Upper lobe of left lung (tissue), 6 donors: ENCODE data around the gene PDE1C. TPM values are rescaled to one million over a fixed set of nuclear protein-coding genes. Genes with fewer than 3 reads are reported as not detected.

Experiments used
- ATAC-seq, 2 donors: fragments of 200-7000 bp; cut with Tn5 transposase; one replicate each; pipeline ENCODE4 v1.9.1; 2022; ENCODE audit warnings: mild to moderate bottlenecking in 2 of 2, moderate library complexity in 2 of 2; ENCODE audit not compliant: low FRiP score in 2 of 2
- DNase-seq, 2 donors: peaks; one replicate each; pipeline ENCODE4 v3.0.0-alpha.2; 2019 to 2020
- H3K27ac ChIP-seq, 4 donors: fragments of 200-600 bp; sonication (generic); one replicate each; pipeline ENCODE4 v1.5.1; 2016 to 2019
- H3K27me3 ChIP-seq, 4 donors: fragments of 200-600 bp; sonication (generic); one replicate each; pipeline ENCODE4 v1.5.1; 2017 to 2019
- H3K36me3 ChIP-seq, 4 donors: fragments of 200-600 bp; sonication (generic); one replicate each; pipeline ENCODE4 v1.5.1; 2016 to 2019
- H3K4me1 ChIP-seq, 4 donors: fragments of 200-600 bp; sonication (generic); one replicate each; pipeline ENCODE4 v1.5.1; 2018 to 2019
- H3K4me3 ChIP-seq, 4 donors: fragments of 200-600 bp; sonication (generic); one replicate each; pipeline ENCODE4 v1.5.1; 2017 to 2019; ENCODE audit warnings: mild to moderate bottlenecking in 2 of 4, moderate library complexity in 1 of 4
- H3K9me3 ChIP-seq, 4 donors: fragments of 200-600 bp; sonication (generic); one replicate each; pipeline ENCODE4 v1.5.1; 2018 to 2019
- EP300 ChIP-seq, 4 donors: sonication (generic); formaldehyde crosslinking; IDR thresholded peaks; one replicate each; pipeline ENCODE4 v1.5.1; 2017; ENCODE audit warnings: antibody characterized with exemption in 4 of 4, control low read depth in 2 of 4
- POLR2A ChIP-seq, 4 donors: fragments of 450-650 bp; IDR thresholded peaks; one replicate each; pipeline ENCODE4 v1.5.1; 2016 to 2017; ENCODE audit warnings: antibody characterized with exemption in 4 of 4, mild to moderate bottlenecking in 2 of 4
- POLR2AphosphoS5 ChIP-seq, 2 donors: sonication (generic); formaldehyde crosslinking; IDR thresholded peaks; one replicate each; pipeline ENCODE4 v1.5.1; 2017; ENCODE audit warnings: antibody characterized with exemption in 2 of 2
- WGBS, 2 donors: methylation state at CpG; one replicate each; pipeline ENCODE4 v1.1.5; 2017 to 2018; 5-methylcytosine and 5-hydroxymethylcytosine counted together
- total RNA-seq, 6 donors: library from RNA; depleted of rRNA in 4 of 6; stranded (reverse); fragments of >200 nt in 4 of 6; gene quantifications; one replicate each; pipeline versions ENCODE4 v1.1.0 to v1.2.1, GENCODE V29; 2016 to 2021
- TF ChIP-seq, protein P1 (sequence below), 6 experiments: fragments of 450-650 bp in 4 of 6; fragments of 200-600 bp in 2 of 6; sonication (generic) in 2 of 6; IDR thresholded peaks; one replicate each; pipeline ENCODE4 v1.5.1; 2016 to 2019; ENCODE audit warnings: antibody characterized with exemption in 6 of 6
- donor health status: DM: no; HTN: no; CAD: no; lungs with moderate emphysema.
- donor health status: DM: no; HTN: yes; CAD: no; lungs with severe emphysema.

The PDE1C gene
- total RNA-seq, 6 donors from 2014 or later: 5.6 to 38.8 (median 11.3) TPM

DNA sequence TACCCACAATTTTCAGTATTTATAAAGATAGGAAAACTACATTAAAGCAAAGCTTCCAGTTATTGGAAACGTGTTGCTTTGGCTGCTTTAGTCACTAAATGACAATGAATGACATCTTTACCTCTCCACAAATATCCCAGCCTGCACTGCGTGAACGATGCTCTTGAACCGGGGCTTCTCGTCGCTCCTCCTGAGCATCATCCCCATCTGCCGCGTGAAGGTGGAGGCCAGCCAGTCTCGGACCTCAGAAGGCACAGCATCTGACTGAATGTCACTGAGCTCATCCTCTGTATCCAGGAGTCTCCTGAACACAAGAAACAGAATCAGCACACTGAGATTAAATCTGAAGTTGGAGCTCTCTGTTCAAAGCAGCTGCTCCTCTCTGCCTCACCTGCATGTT is 191.3 kb downstream of the PDE1C start:
- Histone ChIP-seq H3K27me3 (no peaks in the 10 kb centered on the region), H3K27ac (no peak overlapping the region), H3K4me3 (no peak overlapping the region), H3K9me3 (no peaks in the 10 kb centered on the region), H3K36me3 (no peaks in the 10 kb centered on the region), H3K4me1 (peaks cover 14 to 27% (median 17%) of the 10 kb centered on the region in 4 donors)
- no peak for DNase-seq
- no peak for ATAC-seq
- WGBS, 2 donors: 84 to 91% methylated on average over 8 to 9 of the region's 9 CpGs
- TF ChIP-seq, protein P1, sequence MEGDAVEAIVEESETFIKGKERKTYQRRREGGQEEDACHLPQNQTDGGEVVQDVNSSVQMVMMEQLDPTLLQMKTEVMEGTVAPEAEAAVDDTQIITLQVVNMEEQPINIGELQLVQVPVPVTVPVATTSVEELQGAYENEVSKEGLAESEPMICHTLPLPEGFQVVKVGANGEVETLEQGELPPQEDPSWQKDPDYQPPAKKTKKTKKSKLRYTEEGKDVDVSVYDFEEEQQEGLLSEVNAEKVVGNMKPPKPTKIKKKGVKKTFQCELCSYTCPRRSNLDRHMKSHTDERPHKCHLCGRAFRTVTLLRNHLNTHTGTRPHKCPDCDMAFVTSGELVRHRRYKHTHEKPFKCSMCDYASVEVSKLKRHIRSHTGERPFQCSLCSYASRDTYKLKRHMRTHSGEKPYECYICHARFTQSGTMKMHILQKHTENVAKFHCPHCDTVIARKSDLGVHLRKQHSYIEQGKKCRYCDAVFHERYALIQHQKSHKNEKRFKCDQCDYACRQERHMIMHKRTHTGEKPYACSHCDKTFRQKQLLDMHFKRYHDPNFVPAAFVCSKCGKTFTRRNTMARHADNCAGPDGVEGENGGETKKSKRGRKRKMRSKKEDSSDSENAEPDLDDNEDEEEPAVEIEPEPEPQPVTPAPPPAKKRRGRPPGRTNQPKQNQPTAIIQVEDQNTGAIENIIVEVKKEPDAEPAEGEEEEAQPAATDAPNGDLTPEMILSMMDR (IDR thresholded peaks at IDR 0.05): no peak
- no peak for TF ChIP-seq POLR2A (IDR thresholded peaks at IDR 0.05)
- no peak for TF ChIP-seq POLR2AphosphoS5 (IDR thresholded peaks at IDR 0.05)
- TF ChIP-seq EP300 (IDR thresholded peaks at IDR 0.05): no peak

DNA sequence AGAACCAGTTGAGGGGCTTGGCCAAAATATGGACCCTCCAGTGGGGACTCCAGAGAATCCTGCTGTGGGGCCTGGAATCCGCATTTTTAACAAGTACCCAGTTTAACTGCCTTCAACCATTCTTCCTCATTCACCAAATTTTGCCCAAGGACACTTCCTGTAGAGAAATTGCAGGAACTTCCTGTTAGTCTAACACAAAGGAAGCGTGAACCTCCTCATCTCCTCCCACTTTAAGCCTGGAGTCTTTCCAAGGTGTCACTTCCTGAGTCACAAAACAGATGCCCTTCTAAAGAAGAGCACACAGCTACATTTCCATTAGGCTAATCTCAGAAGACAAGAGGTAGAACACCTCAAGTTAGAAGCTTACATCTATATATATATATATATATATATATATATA is 194.8 kb downstream of the PDE1C start:
- H3K4me1 ChIP-seq: peaks cover 0 to 11% (median 8%) of the 10 kb centered on the region in 4 donors
- no peak overlapping the region for H3K4me3 ChIP-seq
- TF ChIP-seq EP300 (IDR thresholded peaks at IDR 0.05): no peak
- no peaks in the 10 kb centered on the region for H3K9me3 ChIP-seq
- DNase-seq (no peak), ATAC-seq (peak in 1 of 2 donors; percentile 46)
- 29% methylated on average over 2 of the region's 2 CpGs for WGBS, 2 donors
- no peaks in the 10 kb centered on the region for H3K27me3 ChIP-seq
- no peaks in the 10 kb centered on the region for H3K36me3 ChIP-seq
- H3K27ac ChIP-seq: peak overlapping the region in 3 of 4 donors; percentile 59 to 77 (median 70)

DNA sequence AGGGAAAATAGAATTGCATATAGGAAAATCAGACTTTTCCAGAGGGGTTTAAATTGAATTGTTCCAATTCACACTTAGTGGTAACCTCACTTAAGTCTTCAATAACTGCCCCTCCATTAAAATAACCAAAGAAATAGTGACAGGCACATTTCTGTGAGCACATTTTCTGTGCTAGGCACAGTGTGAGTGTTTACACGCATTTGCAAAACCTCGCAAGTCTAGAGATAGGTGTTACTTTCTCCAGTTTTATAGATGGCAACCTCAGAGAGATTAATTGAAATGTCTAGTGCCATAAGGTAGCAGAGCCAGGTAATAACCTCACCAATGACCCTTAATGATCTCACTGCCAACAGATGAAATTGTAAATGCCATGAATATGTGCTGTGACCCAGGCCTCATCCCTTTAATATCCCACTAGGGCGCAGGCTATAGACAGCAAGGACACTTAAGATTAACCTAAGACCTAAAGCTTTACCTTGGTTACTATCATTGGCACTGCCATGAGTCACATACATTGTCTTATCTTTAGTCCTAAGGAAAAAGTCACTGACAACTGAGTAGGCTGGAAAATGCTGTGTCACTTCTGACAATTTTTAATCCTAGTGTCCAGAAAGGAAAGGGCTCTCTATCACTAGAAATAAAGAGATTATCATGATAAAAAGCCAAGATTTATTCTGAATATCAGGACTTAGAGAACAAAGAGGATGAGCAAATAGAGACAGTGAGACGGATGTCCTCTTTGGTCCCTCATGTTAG is 195.4 kb downstream of the PDE1C start:
- ATAC-seq (no peak), DNase-seq (no peak)
- no peaks in the 10 kb centered on the region for H3K36me3 ChIP-seq
- TF ChIP-seq POLR2A (IDR thresholded peaks at IDR 0.05) (no peak), POLR2AphosphoS5 (IDR thresholded peaks at IDR 0.05) (no peak), EP300 (IDR thresholded peaks at IDR 0.05) (no peak)
- TF ChIP-seq, protein P1 (IDR thresholded peaks at IDR 0.05): no peak
- H3K27me3 ChIP-seq: no peaks in the 10 kb centered on the region
- no peaks in the 10 kb centered on the region for H3K9me3 ChIP-seq
- peaks cover 0 to 11% (median 8%) of the 10 kb centered on the region in 4 donors for H3K4me1 ChIP-seq
- H3K4me3 ChIP-seq: no peak overlapping the region
- 89 to 91% methylated on average over 4 of the region's 4 CpGs for WGBS, 2 donors
- H3K27ac ChIP-seq: peak overlapping the region in 3 of 4 donors; percentile 59 to 77 (median 70)

DNA sequence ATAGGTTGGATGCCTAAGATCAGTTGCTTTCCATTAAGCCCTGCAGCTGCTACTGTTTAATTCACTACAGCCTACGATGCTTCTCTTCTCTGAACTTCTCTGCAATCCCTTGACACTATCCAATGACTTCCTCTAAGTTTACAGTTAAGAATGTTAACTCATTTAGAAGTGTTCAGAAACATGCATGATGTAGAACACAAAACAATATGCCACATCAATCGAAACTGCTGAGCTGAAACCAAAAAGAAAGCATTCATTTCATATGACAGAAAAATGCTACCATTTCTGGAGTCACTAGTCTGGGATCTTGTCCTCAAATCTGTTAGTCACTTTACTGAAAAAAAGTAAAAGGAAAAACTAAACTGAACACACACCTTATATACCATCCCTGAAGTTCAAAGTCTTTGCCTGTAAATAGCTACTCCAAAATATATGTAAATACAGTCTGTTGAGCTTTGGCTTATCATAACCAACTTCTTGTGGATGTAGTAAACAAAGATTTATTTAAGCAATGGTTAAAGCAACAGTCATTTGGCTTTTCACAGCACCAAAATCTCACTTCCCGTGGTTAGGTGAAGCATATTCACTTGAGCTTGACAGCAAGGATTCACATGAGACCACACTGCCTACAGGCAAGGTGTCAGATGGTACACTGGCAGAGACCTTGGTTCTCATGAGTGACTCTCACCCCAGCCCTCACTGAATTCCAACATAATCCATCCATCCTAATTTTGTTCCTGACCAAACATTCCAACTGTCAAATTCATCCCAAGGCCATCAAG is 196.2 kb downstream of the PDE1C start:
- Histone ChIP-seq H3K9me3 (no peaks in the 10 kb centered on the region), H3K4me1 (peaks cover 0 to 11% (median 8%) of the 10 kb centered on the region in 4 donors), H3K4me3 (no peak overlapping the region), H3K27me3 (no peaks in the 10 kb centered on the region), H3K27ac (peak overlapping the region in 2 of 4 donors; percentile 70 to 77), H3K36me3 (no peaks in the 10 kb centered on the region)
- WGBS, 2 donors: 52 to 68% methylated on average over 2 to 3 of the region's 3 CpGs
- no peak for TF ChIP-seq POLR2AphosphoS5 (IDR thresholded peaks at IDR 0.05)
- TF ChIP-seq, protein P1 (IDR thresholded peaks at IDR 0.05): no peak
- TF ChIP-seq EP300 (IDR thresholded peaks at IDR 0.05): no peak
- TF ChIP-seq POLR2A (IDR thresholded peaks at IDR 0.05): no peak
- DNase-seq (no peak), ATAC-seq (no peak)

DNA sequence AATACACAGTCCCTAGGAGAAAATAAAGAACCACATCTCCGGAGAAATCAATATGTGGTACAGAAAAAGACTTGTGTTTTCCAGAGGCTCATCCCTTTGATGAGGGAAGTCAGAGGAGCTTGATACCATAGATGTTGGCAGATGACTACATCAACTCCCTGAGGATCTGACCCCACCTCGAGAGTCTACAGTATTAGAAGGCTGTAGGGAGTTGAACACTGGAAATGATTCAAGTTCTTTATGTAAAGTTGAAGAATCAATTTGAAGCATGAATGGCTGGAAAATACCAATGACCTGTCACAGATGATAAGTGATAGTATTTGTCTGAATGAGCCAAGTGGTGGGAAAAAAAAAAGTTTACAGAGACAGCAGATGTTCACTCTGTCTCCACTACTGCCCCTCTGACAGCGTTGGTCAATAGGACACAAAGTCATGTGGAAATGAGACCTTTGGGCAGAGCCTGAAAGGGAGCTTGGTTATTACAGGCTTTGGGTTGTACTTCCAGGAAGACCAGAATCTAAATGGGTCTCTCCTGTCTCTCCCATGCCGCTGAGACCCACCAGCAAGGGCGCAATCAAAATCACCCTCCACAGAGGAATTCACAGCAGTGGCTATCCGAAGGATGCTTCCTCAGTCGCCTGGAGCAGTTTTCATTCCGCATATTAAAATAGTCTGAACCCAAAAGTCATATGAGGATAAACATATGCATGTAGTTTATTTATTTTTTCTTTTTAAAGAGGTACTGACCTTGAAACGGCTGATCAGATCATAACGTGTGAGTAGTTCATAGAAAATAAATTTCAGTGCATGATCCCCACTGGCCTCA is 197.4 kb downstream of the PDE1C start:
- 86 to 90% methylated on average over 10 of the region's 10 CpGs for WGBS, 2 donors
- TF ChIP-seq POLR2AphosphoS5 (IDR thresholded peaks at IDR 0.05) (no peak), POLR2A (IDR thresholded peaks at IDR 0.05) (no peak)
- DNase-seq (no peak), ATAC-seq (no peak)
- H3K4me3 ChIP-seq: no peak overlapping the region
- H3K27me3 ChIP-seq: no peaks in the 10 kb centered on the region
- H3K9me3 ChIP-seq: no peaks in the 10 kb centered on the region
- H3K4me1 ChIP-seq: peaks cover 0 to 11% (median 8%) of the 10 kb centered on the region in 4 donors
- no peaks in the 10 kb centered on the region for H3K36me3 ChIP-seq
- H3K27ac ChIP-seq: no peak overlapping the region
